Measurements from ENCODE around the gene COX20. TPM values are rescaled to one million over a fixed set of nuclear protein-coding genes. Genes with fewer than 3 reads are reported as not detected.

Gene COX20
- total RNA-seq, 4 donors from 2014 or later: 74.8 to 125 (median 101) TPM

GRCh38 chr1:244837597-244838258, 2.3 kb downstream of the COX20 start:
- Histone ChIP-seq H3K27ac (replicated peaks in 1 of 4) (peak overlapping the region; percentile 99 to 100 (median 100)), H3K4me3 (peak overlapping the region; percentile 75 to 86 (median 85)), H3K27me3 (no peaks in the 10 kb centered on the region), H3K36me3 (peaks cover 0 to 23% (median 9%) of the 10 kb centered on the region in 4 donors), H3K9me3 (no peaks in the 10 kb centered on the region), H3K4me1 (peaks cover 37 to 74% (median 73%) of the 10 kb centered on the region in 4 donors)
- 57% methylated on average over 5 of the region's 5 CpGs for WGBS
- intact Hi-C loops (cut with DNase I): loop anchor here (10.0 kb wide), 1 partner anchor 383 kb away; the partner anchor contains the start of gene ADSS2
- no peak for DNase-seq (ENCODE audit: extremely low spot score)
- TF ChIP-seq POLR2AphosphoS5 (IDR thresholded peaks at IDR 0.05) (peak in 1 of 2 donors; percentile 35), EP300 (IDR thresholded peaks at IDR 0.05) (no peak)

GRCh38 chr1:244839656-244840055, 4.2 kb downstream of the COX20 start:
- 22% methylated on average over 2 of the region's 2 CpGs for WGBS
- intact Hi-C loops (cut with DNase I): loop anchor here (10.0 kb wide), 1 partner anchor 385 kb away; the partner anchor contains the start of gene ADSS2
- no peak overlapping the region for H3K4me3 ChIP-seq
- TF ChIP-seq POLR2A (IDR thresholded peaks at IDR 0.05; ENCODE audit: low read depth) (no peak), CTCF (IDR thresholded peaks at IDR 0.05) (no peak), POLR2AphosphoS5 (IDR thresholded peaks at IDR 0.05) (no peak), EP300 (IDR thresholded peaks at IDR 0.05) (no peak)
- no peaks in the 10 kb centered on the region for H3K27me3 ChIP-seq
- H3K4me1 ChIP-seq: peaks cover 37 to 84% (median 82%) of the 10 kb centered on the region in 4 donors
- H3K36me3 ChIP-seq: peaks cover 11 to 42% (median 23%) of the 10 kb centered on the region in 4 donors
- no peak for DNase-seq (ENCODE audit: extremely low spot score)
- H3K27ac ChIP-seq (replicated peaks in 1 of 4): peak overlapping the region; percentile 32 to 99 (median 60)
- H3K9me3 ChIP-seq: no peaks in the 10 kb centered on the region

GRCh38 chr1:244840219-244840794, 4.8 kb downstream of the COX20 start:
- 53% methylated on average over 5 of the region's 5 CpGs for WGBS
- Histone ChIP-seq H3K4me3 (peak overlapping the region in 2 of 4 donors; percentile 1 to 2), H3K36me3 (peaks cover 18 to 48% (median 29%) of the 10 kb centered on the region in 4 donors), H3K27ac (replicated peaks in 1 of 4) (peak overlapping the region; percentile 50 to 99 (median 60)), H3K27me3 (no peaks in the 10 kb centered on the region), H3K4me1 (peaks cover 37 to 84% (median 82%) of the 10 kb centered on the region in 4 donors), H3K9me3 (no peaks in the 10 kb centered on the region)
- no peak for DNase-seq (ENCODE audit: extremely low spot score)
- intact Hi-C loops (cut with DNase I): no loop called here
- TF ChIP-seq POLR2A (IDR thresholded peaks at IDR 0.05; ENCODE audit: low read depth): no peak
- peak in 1 of 2 donors; percentile 39 for TF ChIP-seq POLR2AphosphoS5 (IDR thresholded peaks at IDR 0.05)
- no peak for TF ChIP-seq EP300 (IDR thresholded peaks at IDR 0.05)
- no peak for TF ChIP-seq CTCF (IDR thresholded peaks at IDR 0.05)

GRCh38 chr1:244841273-244841927, 5.9 kb downstream of the COX20 start:
- H3K27ac ChIP-seq (replicated peaks in 1 of 4): peak overlapping the region; percentile 50 to 99 (median 60)
- peaks cover 37 to 82% (median 80%) of the 10 kb centered on the region in 4 donors for H3K4me1 ChIP-seq
- peaks cover 29 to 59% (median 40%) of the 10 kb centered on the region in 4 donors for H3K36me3 ChIP-seq
- no peak for DNase-seq (ENCODE audit: extremely low spot score)
- WGBS: 56% methylated on average over 9 of the region's 9 CpGs
- peak overlapping the region in 2 of 4 donors; percentile 1 to 2 for H3K4me3 ChIP-seq
- TF ChIP-seq EP300 (IDR thresholded peaks at IDR 0.05) (no peak), POLR2A (IDR thresholded peaks at IDR 0.05; ENCODE audit: low read depth) (no peak), CTCF (IDR thresholded peaks at IDR 0.05) (no peak), POLR2AphosphoS5 (IDR thresholded peaks at IDR 0.05) (no peak)
- intact Hi-C loops (cut with DNase I): no loop called here
- no peaks in the 10 kb centered on the region for H3K27me3 ChIP-seq
- H3K9me3 ChIP-seq: no peaks in the 10 kb centered on the region
